ENCODE results near the gene PRR5L.

PRR5L gene

DNA sequence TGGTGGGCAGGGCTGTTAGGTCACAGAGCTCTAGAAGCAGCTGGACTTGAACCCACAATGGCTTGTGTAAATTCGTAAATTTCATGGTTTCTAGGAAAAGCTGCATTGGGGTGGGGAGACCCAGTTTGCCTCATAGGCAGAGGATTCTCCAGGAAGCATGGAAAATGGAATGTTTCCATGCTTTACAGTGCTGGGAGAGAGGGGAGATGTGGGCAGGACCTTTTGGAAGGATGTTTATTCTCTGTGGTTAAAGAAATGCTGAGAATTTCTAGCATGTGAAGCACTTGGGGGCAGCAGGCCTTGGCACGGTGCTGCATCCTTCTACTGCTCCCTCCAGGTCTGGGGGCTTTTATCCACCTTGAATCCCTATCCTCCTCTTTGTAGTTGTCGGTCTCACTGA, 167.7 kb downstream of the PRR5L start:
- Histone ChIP-seq H3K4me2 (no peak overlapping the region), H3K36me3 (ENCODE audit: insufficient read depth) (no peaks in the 10 kb centered on the region), H4K20me1 (ENCODE audit: insufficient read depth) (no peaks in the 10 kb centered on the region), H3K4me1 (ENCODE audit: low read depth, poor library complexity, severe bottlenecking) (peaks cover 9% of the 10 kb centered on the region), H3K79me2 (ENCODE audit: insufficient read depth, low read depth) (no peaks in the 10 kb centered on the region), H2AFZ (ENCODE audit: low read depth) (no peak overlapping the region), H3K9ac (no peak overlapping the region), H3K27me3 (ENCODE audit: insufficient read depth, low read depth) (no peaks in the 10 kb centered on the region), H3K27ac (no peak overlapping the region), H3K4me3 (IDR thresholded peaks at IDR 0.05; ENCODE audit: insufficient read depth, low read depth, low read length) (no peak overlapping the region)
- TF ChIP-seq CTCF (conservative IDR thresholded peaks at IDR 0.05; ENCODE audit: low read depth, low read length), result no peak

- TF ChIP-seq CTCF (conservative IDR thresholded peaks at IDR 0.05; ENCODE audit: low read depth, low read length), result no peak
- no peaks in the 10 kb centered on the region for H4K20me1 ChIP-seq (ENCODE audit: insufficient read depth)
- no peaks in the 10 kb centered on the region for H3K27me3 ChIP-seq (ENCODE audit: insufficient read depth, low read depth)
These were observed 168.6 kb downstream of the PRR5L start for GRCh38 chr11:36464720-36465119.

GRCh38 chr11:36465449-36466163, 169.5 kb downstream of the PRR5L start:
- Histone ChIP-seq H3K27me3 (ENCODE audit: insufficient read depth, low read depth) (no peaks in the 10 kb centered on the region), H4K20me1 (ENCODE audit: insufficient read depth) (no peaks in the 10 kb centered on the region), H2AFZ (ENCODE audit: low read depth) (no peak overlapping the region), H3K27ac (no peak overlapping the region), H3K4me1 (ENCODE audit: low read depth, poor library complexity, severe bottlenecking) (peaks cover 13% of the 10 kb centered on the region), H3K4me2 (no peak overlapping the region), H3K36me3 (ENCODE audit: insufficient read depth) (no peaks in the 10 kb centered on the region), H3K9ac (no peak overlapping the region), H3K79me2 (ENCODE audit: insufficient read depth, low read depth) (no peaks in the 10 kb centered on the region), H3K4me3 (IDR thresholded peaks at IDR 0.05; ENCODE audit: insufficient read depth, low read depth, low read length) (no peak overlapping the region)
- no peak for TF ChIP-seq CTCF (conservative IDR thresholded peaks at IDR 0.05; ENCODE audit: low read depth, low read length)

More at GRCh38 chr11:36464720-36465119, 168.6 kb downstream of the PRR5L start:
- Histone ChIP-seq H3K9ac (no peak overlapping the region), H3K36me3 (ENCODE audit: insufficient read depth) (no peaks in the 10 kb centered on the region), H3K4me3 (IDR thresholded peaks at IDR 0.05; ENCODE audit: insufficient read depth, low read depth, low read length) (no peak overlapping the region), H3K4me1 (ENCODE audit: low read depth, poor library complexity, severe bottlenecking) (peaks cover 13% of the 10 kb centered on the region), H2AFZ (ENCODE audit: low read depth) (no peak overlapping the region), H3K4me2 (no peak overlapping the region), H3K79me2 (ENCODE audit: insufficient read depth, low read depth) (no peaks in the 10 kb centered on the region), H3K27ac (no peak overlapping the region)

- H3K4me3 ChIP-seq (IDR thresholded peaks at IDR 0.05; ENCODE audit: insufficient read depth, low read depth, low read length), result no peak overlapping the region
These were observed 170.9 kb downstream of the PRR5L start for GRCh38 chr11:36467012-36467411.

More at GRCh38 chr11:36467012-36467411, 170.9 kb downstream of the PRR5L start:
- no peaks in the 10 kb centered on the region for H3K27me3 ChIP-seq (ENCODE audit: insufficient read depth, low read depth)
- peaks cover 13% of the 10 kb centered on the region for H3K4me1 ChIP-seq (ENCODE audit: low read depth, poor library complexity, severe bottlenecking)
- no peaks in the 10 kb centered on the region for H4K20me1 ChIP-seq (ENCODE audit: insufficient read depth)
- H3K79me2 ChIP-seq (ENCODE audit: insufficient read depth, low read depth), result no peaks in the 10 kb centered on the region
- no peak for TF ChIP-seq CTCF (conservative IDR thresholded peaks at IDR 0.05; ENCODE audit: low read depth, low read length)
- H2AFZ ChIP-seq (ENCODE audit: low read depth), result no peak overlapping the region
- no peak overlapping the region for H3K9ac ChIP-seq
- no peak overlapping the region for H3K27ac ChIP-seq
- no peak overlapping the region for H3K4me2 ChIP-seq
- no peaks in the 10 kb centered on the region for H3K36me3 ChIP-seq (ENCODE audit: insufficient read depth)

All from KMS-11 (cell line).